Measurements from ENCODE around the gene ITM2C. TPM values are rescaled to one million over a fixed set of nuclear protein-coding genes. Genes with fewer than 3 reads are reported as not detected.
A peak's percentile ranks its signal among the peaks of the same experiment; 100 is the strongest.

ITM2C gene
- total and polyA plus RNA-seq, 9 of the 15 experiments (the other 6 are each of a cell fraction or from before 2014, with no cell fraction given): 0.49 to 58.8 (median 21.5) TPM

DNA sequence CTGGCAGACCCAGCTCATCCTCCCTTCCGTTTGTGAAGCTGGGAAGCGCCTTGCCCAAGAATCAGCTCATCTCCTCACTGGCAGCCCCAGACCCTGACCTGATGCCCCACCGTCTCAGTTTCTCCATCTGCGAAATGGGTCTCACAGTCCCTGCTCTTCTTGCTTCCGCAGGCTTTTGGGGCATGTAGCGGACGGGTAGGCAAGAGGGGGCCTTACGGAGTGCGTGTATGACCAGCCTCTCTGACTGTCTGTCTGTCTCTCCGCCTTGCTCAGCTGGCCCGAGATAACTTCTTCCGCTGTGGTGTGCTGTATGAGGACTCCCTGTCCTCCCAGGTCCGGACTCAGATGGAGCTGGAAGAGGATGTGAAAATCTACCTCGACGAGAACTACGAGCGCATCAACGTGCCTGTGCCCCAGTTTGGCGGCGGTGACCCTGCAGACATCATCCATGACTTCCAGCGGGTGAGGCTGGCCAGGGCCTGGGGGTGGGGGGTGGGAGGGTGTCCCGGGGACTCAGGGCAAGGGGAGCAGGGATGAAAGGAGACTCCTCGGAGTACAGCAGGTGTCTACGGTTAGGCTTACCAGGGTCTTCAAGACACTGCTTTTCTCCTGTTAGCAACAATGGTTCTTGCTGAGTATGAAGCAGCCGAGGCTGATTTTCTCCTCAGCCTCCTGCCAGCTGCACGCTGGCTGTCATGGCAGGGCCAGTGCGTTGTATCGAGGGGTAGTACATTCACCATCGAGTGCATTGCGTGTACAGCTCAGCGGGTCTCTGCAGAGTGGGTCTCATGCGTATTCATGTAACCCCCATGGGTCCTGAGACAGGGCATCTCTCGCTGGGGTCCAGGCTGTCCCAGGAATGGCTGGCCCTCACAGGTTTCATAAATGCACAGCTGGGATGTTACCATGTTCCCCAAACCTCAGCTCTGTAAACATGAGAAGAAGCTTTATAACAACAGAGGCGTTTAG lies 10.9 kb downstream of the ITM2C start:
- CTCF ChIA-PET (ENCODE audit: low intra/inter-chr PET ratio): no interaction called here
- Histone ChIP-seq H3K9ac (ENCODE audit: insufficient read depth in 1 of 2, low read depth in 2 of 2, low read length in 2 of 2) (no peak overlapping the region), H3K4me3 (no peak overlapping the region), H3K27me3 (ENCODE audit: control insufficient read depth in 2 of 2, insufficient read depth in 2 of 2, low read length in 2 of 2) (no peaks in the 10 kb centered on the region), H3K4me1 (replicated peaks in 1 of 2; ENCODE audit: control insufficient read depth in 2 of 2, insufficient read depth in 2 of 2, low read length in 2 of 2) (peaks cover 0 to 15% of the 10 kb centered on the region in 2 experiments; a peak in 3 of 5 replicates), H3K79me2 (ENCODE audit: control insufficient read depth, insufficient read depth, low read length) (no peaks in the 10 kb centered on the region), H3K27ac (ENCODE audit: extremely low read depth, low read depth, low read length) (no peak overlapping the region), H3K4me2 (ENCODE audit: insufficient read depth, low read length) (no peak overlapping the region), H2AFZ (ENCODE audit: low read depth, low read length) (no peak overlapping the region), H3K36me3 (ENCODE audit: control insufficient read depth, insufficient read depth, low read length) (no peaks in the 10 kb centered on the region), H3K9me3 (replicated peaks; ENCODE audit: control insufficient read depth, insufficient read depth, low read depth, low read length) (no peaks in the 10 kb centered on the region), H4K20me1 (replicated peaks; ENCODE audit: control insufficient read depth, insufficient read depth, low read length) (peaks cover 4% of the 10 kb centered on the region; the same call in 1 of the 2 replicates), H3K9me1 (ENCODE audit: control insufficient read depth, insufficient read depth, low read length) (no peaks in the 10 kb centered on the region)
- 83% methylated on average over 17 of the region's 34 CpGs for WGBS (ENCODE audit: insufficient coverage, low coverage, missing lambda C conversion rate)
- TF ChIP-seq BCOR (IDR thresholded peaks at IDR 0.05) (peak; percentile 57), FOXK2 (conservative IDR thresholded peaks at IDR 0.05 in 1 of 2, IDR thresholded peaks at IDR 0.05 in 1 of 2; ENCODE audit: low read depth in 2 of 2) (no peak)
- no TSS peak for BruUV-seq (replicated peaks)
- ATAC-seq (no peak), FAIRE-seq (no peak), DNase-seq (ENCODE audit: extremely low read depth in 1 of 4, low spot score in 3 of 4) (no peak)
- in situ Hi-C loops (cut with MboI): no loop called here
- intact Hi-C loops (cut with micrococcal nuclease): no loop called here
- POLR2A ChIA-PET: no interaction called here

- ChIA-PET POLR2A (interaction anchor here (0.8 kb wide), 1 partner anchor 25 kb away, joined by 3 read pairs; no protein-coding TSS in a partner anchor), CTCF (ENCODE audit: low intra/inter-chr PET ratio) (no interaction called here)
- FAIRE-seq (no peak), ATAC-seq (no peak), DNase-seq (ENCODE audit: extremely low read depth in 1 of 4, low spot score in 3 of 4) (no peak)
- Histone ChIP-seq H2AFZ (ENCODE audit: low read depth, low read length) (no peak overlapping the region), H3K9ac (ENCODE audit: insufficient read depth in 1 of 2, low read depth in 2 of 2, low read length in 2 of 2) (no peak overlapping the region; a peak in 1 of 4 replicates), H3K27ac (ENCODE audit: extremely low read depth, low read depth, low read length) (no peak overlapping the region), H3K9me1 (ENCODE audit: control insufficient read depth, insufficient read depth, low read length) (no peaks in the 10 kb centered on the region), H3K79me2 (ENCODE audit: control insufficient read depth, insufficient read depth, low read length) (no peaks in the 10 kb centered on the region), H3K4me2 (ENCODE audit: insufficient read depth, low read length) (no peak overlapping the region), H3K36me3 (ENCODE audit: control insufficient read depth, insufficient read depth, low read length) (no peaks in the 10 kb centered on the region), H3K9me3 (replicated peaks; ENCODE audit: control insufficient read depth, insufficient read depth, low read depth, low read length) (no peaks in the 10 kb centered on the region), H3K4me3 (no peak overlapping the region), H3K4me1 (replicated peaks in 1 of 2; ENCODE audit: control insufficient read depth in 2 of 2, insufficient read depth in 2 of 2, low read length in 2 of 2) (peaks cover 0 to 10% of the 10 kb centered on the region in 2 experiments; a peak in 3 of 5 replicates), H3K27me3 (ENCODE audit: control insufficient read depth in 2 of 2, insufficient read depth in 2 of 2, low read length in 2 of 2) (no peaks in the 10 kb centered on the region), H4K20me1 (replicated peaks; ENCODE audit: control insufficient read depth, insufficient read depth, low read length) (peaks cover under 1% of the 10 kb centered on the region; the same call in 1 of the 2 replicates)
- in situ Hi-C loops (cut with MboI): no loop called here
- BruUV-seq (replicated peaks): no TSS peak
- TF ChIP-seq ASH1L (IDR thresholded peaks at IDR 0.05; ENCODE audit: borderline replicate concordance, low read depth, partially characterized antibody): no peak
- no peak for TF ChIP-seq ZNF668 (CRISPR knock-in tag; IDR thresholded peaks at IDR 0.05)
- TF ChIP-seq ZNF644 (tag; IDR thresholded peaks at IDR 0.05; ENCODE audit: low read depth): no peak
- TF ChIP-seq KLF16 (IDR thresholded peaks at IDR 0.05): no peak
- no peak for TF ChIP-seq PCBP2 (IDR thresholded peaks at IDR 0.05; ENCODE audit: low read depth, low read length, poor library complexity, severe bottlenecking)
- no peak for TF ChIP-seq ZNF24 (IDR thresholded peaks at IDR 0.05)
- TF ChIP-seq U2AF1 (optimal IDR thresholded peaks at IDR 0.05; ENCODE audit: low read depth, low read length): no peak
- WGBS (ENCODE audit: insufficient coverage, low coverage, missing lambda C conversion rate): 75% methylated on average over 10 of the region's 27 CpGs
- intact Hi-C loops (cut with micrococcal nuclease): no loop called here
Observed at GRCh38 chr2:230877116-230877758, 12.5 kb downstream of the ITM2C start.
